IPS-20b (cell line): ENCODE measurements around the gene ROBO4.

Source experiments
- H3K27ac ChIP-seq: one replicate; pipeline ENCODE4 v1.5.1; 2013; ENCODE audit warnings: low read length
- H3K27me3 ChIP-seq: 2 replicates; pipeline ENCODE4 v1.6.1; 2013; ENCODE audit warnings: mild to moderate bottlenecking, low read length, inconsistent platforms; ENCODE audit not compliant: insufficient read depth
- H3K36me3 ChIP-seq: 2 replicates; pipeline ENCODE4 v1.6.1; 2013; ENCODE audit warnings: low read depth, mild to moderate bottlenecking, inconsistent platforms, low read length, moderate library complexity; ENCODE audit not compliant: insufficient read depth
- H3K4me1 ChIP-seq: 2 replicates; pipeline ENCODE4 v1.6.1; 2013; ENCODE audit warnings: mild to moderate bottlenecking, control low read depth, inconsistent platforms, low read length, moderate library complexity; ENCODE audit not compliant: insufficient read depth
- H3K4me3 ChIP-seq: 2 replicates; pipeline ENCODE4 v1.5.1; 2013; ENCODE audit warnings: mild to moderate bottlenecking, low read length, inconsistent platforms
- H3K9ac ChIP-seq: 2 replicates; pipeline ENCODE4 v1.6.1; 2013; ENCODE audit warnings: low read depth, mild to moderate bottlenecking, inconsistent platforms, low read length, moderate library complexity
- H3K9me3 ChIP-seq: 2 replicates; pipeline ENCODE4 v1.6.1; 2013; ENCODE audit warnings: mild to moderate bottlenecking, low read depth, low read length, inconsistent platforms; ENCODE audit not compliant: insufficient read depth

Gene ROBO4

GRCh38 chr11:124846070-124846673 lies 51.5 kb downstream of the ROBO4 start:
- no peaks in the 10 kb centered on the region for H3K4me1 ChIP-seq
- H3K36me3 ChIP-seq = no peaks in the 10 kb centered on the region
- no peak overlapping the region for H3K27ac ChIP-seq
- no peak overlapping the region for H3K4me3 ChIP-seq
- peaks cover 100% of the 10 kb centered on the region for H3K27me3 ChIP-seq
- H3K9me3 ChIP-seq = peaks cover 4% of the 10 kb centered on the region; the same call in 1 of the 2 replicates
- H3K9ac ChIP-seq = no peak overlapping the region

GRCh38 chr11:124844664-124845079 lies 53.0 kb downstream of the ROBO4 start:
- no peaks in the 10 kb centered on the region for H3K4me1 ChIP-seq
- H3K4me3 ChIP-seq = no peak overlapping the region
- no peaks in the 10 kb centered on the region for H3K36me3 ChIP-seq
- H3K9me3 ChIP-seq = peaks cover 4% of the 10 kb centered on the region; the same call in 1 of the 2 replicates
- H3K27me3 ChIP-seq = peaks cover 100% of the 10 kb centered on the region
- no peak overlapping the region for H3K9ac ChIP-seq
- no peak overlapping the region for H3K27ac ChIP-seq

DNA sequence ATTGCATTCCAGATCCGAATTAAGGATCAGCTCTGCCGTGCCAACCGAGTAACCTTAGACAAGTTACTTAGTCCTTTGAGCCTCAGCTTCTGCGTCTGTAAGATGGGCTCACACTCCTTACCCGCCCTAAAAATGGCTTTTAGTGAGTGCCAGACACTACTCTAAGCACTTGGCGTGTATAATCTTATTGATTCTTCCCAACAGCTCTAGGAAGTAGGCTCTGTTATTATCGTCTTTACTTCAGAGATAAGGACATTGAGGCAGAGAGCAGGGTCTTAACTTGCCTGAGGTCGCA lies 54.1 kb downstream of the ROBO4 start:
- H3K4me1 ChIP-seq = no peaks in the 10 kb centered on the region
- no peak overlapping the region for H3K27ac ChIP-seq
- no peak overlapping the region for H3K9ac ChIP-seq
- H3K9me3 ChIP-seq = peaks cover 4% of the 10 kb centered on the region; the same call in 1 of the 2 replicates
- peaks cover 100% of the 10 kb centered on the region for H3K27me3 ChIP-seq
- peak overlapping the region; percentile 56 for H3K4me3 ChIP-seq
- H3K36me3 ChIP-seq = no peaks in the 10 kb centered on the region

- no peak overlapping the region for H3K9ac ChIP-seq
- H3K27me3 ChIP-seq = peaks cover 100% of the 10 kb centered on the region
- no peaks in the 10 kb centered on the region for H3K4me1 ChIP-seq
- no peak overlapping the region for H3K27ac ChIP-seq
- no peaks in the 10 kb centered on the region for H3K36me3 ChIP-seq
- no peak overlapping the region for H3K4me3 ChIP-seq
- peaks cover 4% of the 10 kb centered on the region; the same call in 1 of the 2 replicates for H3K9me3 ChIP-seq
These were observed 55.4 kb downstream of the ROBO4 start for GRCh38 chr11:124842305-124842704.

- peaks cover 4% of the 10 kb centered on the region; the same call in 1 of the 2 replicates for H3K9me3 ChIP-seq
- no peaks in the 10 kb centered on the region for H3K4me1 ChIP-seq
- no peak overlapping the region for H3K27ac ChIP-seq
- H3K4me3 ChIP-seq = no peak overlapping the region
- H3K27me3 ChIP-seq = peaks cover 100% of the 10 kb centered on the region
- H3K36me3 ChIP-seq = no peaks in the 10 kb centered on the region
- H3K9ac ChIP-seq = no peak overlapping the region
These were observed 55.8 kb downstream of the ROBO4 start for GRCh38 chr11:124841840-124842239.

DNA sequence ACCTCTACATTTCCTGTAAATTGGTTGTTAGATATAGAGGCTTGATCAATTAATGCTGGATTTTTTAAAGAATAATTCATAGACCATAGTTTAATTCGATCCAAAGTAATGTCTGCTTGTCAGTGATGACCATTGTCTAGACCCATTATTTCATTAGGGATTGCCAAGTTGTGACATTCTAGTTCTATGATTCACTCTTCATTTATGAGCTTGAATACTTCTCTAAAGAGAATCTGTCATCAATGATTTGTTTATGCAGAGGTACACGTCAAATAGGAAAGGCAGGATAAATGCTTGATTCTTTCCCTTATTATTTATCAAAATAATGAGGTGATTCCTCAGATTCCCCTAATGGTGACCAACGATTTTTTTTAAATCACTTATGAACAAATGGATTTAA lies 56.5 kb downstream of the ROBO4 start:
- Histone ChIP-seq H3K4me1 (no peaks in the 10 kb centered on the region), H3K27ac (no peak overlapping the region), H3K27me3 (peaks cover 98% of the 10 kb centered on the region)

DNA sequence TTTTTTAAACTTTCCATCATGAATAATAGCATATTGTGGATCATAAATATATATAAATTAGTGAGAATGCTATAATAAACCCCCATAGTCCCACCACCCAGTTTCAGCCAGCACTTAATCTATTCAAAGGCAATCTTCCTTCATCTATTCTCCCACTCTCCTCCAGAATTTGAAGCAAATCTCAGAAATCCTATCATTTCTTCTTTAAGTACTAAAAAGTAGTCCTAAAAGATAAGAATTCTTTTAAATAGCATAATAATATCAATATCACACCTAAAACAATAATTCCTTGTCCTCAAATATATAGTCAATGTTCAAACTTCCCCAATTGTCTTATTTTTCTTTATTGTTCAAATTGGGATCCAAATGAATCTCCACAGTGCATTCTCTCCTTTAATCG lies 57.0 kb downstream of the ROBO4 start:
- H3K4me1 ChIP-seq = no peaks in the 10 kb centered on the region
- H3K27me3 ChIP-seq = peaks cover 97% of the 10 kb centered on the region
- H3K9me3 ChIP-seq = peaks cover 4% of the 10 kb centered on the region; the same call in 1 of the 2 replicates
- no peak overlapping the region for H3K9ac ChIP-seq
- H3K36me3 ChIP-seq = no peaks in the 10 kb centered on the region
- no peak overlapping the region for H3K27ac ChIP-seq
- no peak overlapping the region for H3K4me3 ChIP-seq

More for the DNA sequence above, 56.5 kb downstream of the ROBO4 start:
- no peaks in the 10 kb centered on the region for H3K36me3 ChIP-seq
- no peak overlapping the region for H3K9ac ChIP-seq
- H3K9me3 ChIP-seq = peaks cover 4% of the 10 kb centered on the region; the same call in 1 of the 2 replicates
- no peak overlapping the region for H3K4me3 ChIP-seq

GRCh38 chr11:124839972-124840621 lies 57.6 kb downstream of the ROBO4 start:
- Histone ChIP-seq H3K9me3 (peaks cover 4% of the 10 kb centered on the region; the same call in 1 of the 2 replicates), H3K4me3 (peak overlapping the region; percentile 34), H3K4me1 (no peaks in the 10 kb centered on the region), H3K27ac (no peak overlapping the region), H3K27me3 (peaks cover 91% of the 10 kb centered on the region), H3K9ac (no peak overlapping the region), H3K36me3 (no peaks in the 10 kb centered on the region)

- Histone ChIP-seq H3K9ac (no peak overlapping the region), H3K27ac (no peak overlapping the region), H3K27me3 (peaks cover 84% of the 10 kb centered on the region), H3K9me3 (peaks cover 4% of the 10 kb centered on the region; the same call in 1 of the 2 replicates), H3K4me3 (peak overlapping the region; percentile 34), H3K4me1 (no peaks in the 10 kb centered on the region), H3K36me3 (no peaks in the 10 kb centered on the region)
These were observed 58.3 kb downstream of the ROBO4 start for GRCh38 chr11:124839128-124839971.

- Histone ChIP-seq H3K36me3 (no peaks in the 10 kb centered on the region), H3K9ac (no peak overlapping the region), H3K4me1 (no peaks in the 10 kb centered on the region), H3K27ac (no peak overlapping the region), H3K9me3 (peaks cover 4% of the 10 kb centered on the region; the same call in 1 of the 2 replicates), H3K4me3 (peak overlapping the region; percentile 34; the same call in 1 of the 2 replicates), H3K27me3 (peaks cover 78% of the 10 kb centered on the region)
These were observed 58.9 kb downstream of the ROBO4 start for GRCh38 chr11:124838805-124839127.

- H3K9me3 ChIP-seq = peaks cover 1% of the 10 kb centered on the region; the same call in 1 of the 2 replicates
- H3K4me1 ChIP-seq = no peaks in the 10 kb centered on the region; the same call in 1 of the 2 replicates
- peaks cover 65% of the 10 kb centered on the region for H3K27me3 ChIP-seq
- H3K36me3 ChIP-seq = no peaks in the 10 kb centered on the region
- no peak overlapping the region for H3K9ac ChIP-seq
- no peak overlapping the region for H3K27ac ChIP-seq
- H3K4me3 ChIP-seq = no peak overlapping the region
These were observed 60.2 kb downstream of the ROBO4 start for GRCh38 chr11:124837491-124837856.
